ENCODE results near the gene MAP3K13.

- no peak for TF ChIP-seq EZH2 (IDR thresholded peaks at IDR 0.05; ENCODE audit: borderline replicate concordance, low read length)
- TF ChIP-seq CTCF (conservative IDR thresholded peaks at IDR 0.05 in 1 of 2, IDR thresholded peaks at IDR 0.05 in 1 of 2; ENCODE audit: extremely low read depth in 1 of 2, insufficient read depth in 1 of 2, low read depth in 1 of 2, low read length in 2 of 2) = peak; percentile 17 to 47
Observed at GRCh38 chr3:185519021-185519420, 156.1 kb downstream of the MAP3K13 start.

Data from mammary epithelial cell (primary cell).